ENCODE data around the gene DIPK1B.

Gene DIPK1B

DNA sequence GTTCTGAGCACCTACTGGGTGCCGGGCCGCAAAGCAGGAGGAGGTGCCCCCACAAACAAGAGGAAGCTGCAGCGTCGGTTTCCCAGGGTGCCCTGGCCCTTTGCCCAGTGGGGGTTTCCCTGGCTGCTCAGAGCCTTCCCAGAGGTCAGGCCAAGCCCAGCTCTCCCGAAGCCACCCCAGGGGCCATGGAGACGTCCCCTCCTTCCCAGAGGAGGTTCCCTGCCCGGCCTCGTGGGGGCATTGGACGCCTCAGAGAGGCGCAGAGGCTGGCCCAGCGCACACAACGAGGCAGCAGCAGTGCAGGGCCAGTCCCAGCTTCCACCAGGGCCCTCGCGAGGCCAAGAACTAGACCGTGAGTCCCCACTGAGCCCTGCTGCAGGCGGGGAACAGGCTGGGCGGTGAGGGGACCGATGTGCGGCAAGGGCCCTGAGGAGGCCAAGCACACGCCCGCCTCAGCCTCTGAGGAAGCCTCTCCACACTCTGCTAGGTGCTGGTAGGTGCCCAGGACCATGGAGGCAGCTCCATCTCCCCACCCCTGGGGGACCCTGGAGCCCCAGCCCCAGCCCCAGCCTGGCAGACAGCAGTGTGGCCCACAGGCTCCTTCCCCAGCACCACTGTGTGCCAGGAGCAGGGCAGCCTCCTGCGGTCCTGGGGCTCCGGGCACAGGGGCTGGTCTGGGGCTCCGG, 7.0 kb downstream of the DIPK1B start:
- TF ChIP-seq CTCF (conservative IDR thresholded peaks at IDR 0.05; ENCODE audit: low read depth, low read length): no peak
- H3K4me3 ChIP-seq (ENCODE audit: low read length): no peak overlapping the region
- no peak for DNase-seq (ENCODE audit: low read depth)

DNA sequence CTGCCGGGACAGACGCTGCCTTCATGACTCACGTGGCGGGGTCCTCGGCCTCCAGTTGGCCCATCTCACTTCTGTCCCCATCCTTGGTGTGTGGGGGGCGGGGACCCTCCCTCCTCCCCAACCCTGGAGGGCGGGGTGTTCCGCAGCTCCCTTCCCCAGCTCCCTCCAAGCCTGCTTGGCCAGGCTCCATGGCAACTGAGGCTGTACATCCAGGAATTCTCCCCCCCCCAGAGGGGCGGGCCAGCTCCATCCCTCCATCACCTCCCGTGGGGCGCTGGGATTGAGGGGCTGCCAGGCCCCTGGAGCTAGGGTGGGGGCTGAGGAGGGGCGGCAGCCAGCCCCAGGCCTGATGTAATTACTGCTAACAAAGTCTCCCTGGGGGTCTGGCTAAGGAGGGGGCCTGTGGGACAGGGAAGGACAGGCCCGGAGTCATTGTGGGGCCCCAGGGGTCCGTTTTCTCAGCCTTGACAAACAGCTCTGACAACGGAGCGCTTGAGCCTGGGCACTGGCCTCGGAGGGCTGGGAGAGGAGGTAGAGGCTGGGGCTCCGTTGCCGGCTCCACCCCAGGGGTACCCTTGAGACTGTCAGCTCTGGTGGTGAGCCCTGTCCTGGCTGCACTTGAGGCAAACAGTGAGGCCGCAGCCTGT, 8.0 kb downstream of the DIPK1B start:
- TF ChIP-seq CTCF (conservative IDR thresholded peaks at IDR 0.05; ENCODE audit: low read depth, low read length): no peak
- no peak for DNase-seq (ENCODE audit: low read depth)
- H3K4me3 ChIP-seq (ENCODE audit: low read length): no peak overlapping the region

GRCh38 chr9:136720898-136721338, 8.5 kb downstream of the DIPK1B start:
- DNase-seq (ENCODE audit: low read depth): no peak
- TF ChIP-seq CTCF (conservative IDR thresholded peaks at IDR 0.05; ENCODE audit: low read depth, low read length): no peak
- H3K4me3 ChIP-seq (ENCODE audit: low read length): no peak overlapping the region

DNA sequence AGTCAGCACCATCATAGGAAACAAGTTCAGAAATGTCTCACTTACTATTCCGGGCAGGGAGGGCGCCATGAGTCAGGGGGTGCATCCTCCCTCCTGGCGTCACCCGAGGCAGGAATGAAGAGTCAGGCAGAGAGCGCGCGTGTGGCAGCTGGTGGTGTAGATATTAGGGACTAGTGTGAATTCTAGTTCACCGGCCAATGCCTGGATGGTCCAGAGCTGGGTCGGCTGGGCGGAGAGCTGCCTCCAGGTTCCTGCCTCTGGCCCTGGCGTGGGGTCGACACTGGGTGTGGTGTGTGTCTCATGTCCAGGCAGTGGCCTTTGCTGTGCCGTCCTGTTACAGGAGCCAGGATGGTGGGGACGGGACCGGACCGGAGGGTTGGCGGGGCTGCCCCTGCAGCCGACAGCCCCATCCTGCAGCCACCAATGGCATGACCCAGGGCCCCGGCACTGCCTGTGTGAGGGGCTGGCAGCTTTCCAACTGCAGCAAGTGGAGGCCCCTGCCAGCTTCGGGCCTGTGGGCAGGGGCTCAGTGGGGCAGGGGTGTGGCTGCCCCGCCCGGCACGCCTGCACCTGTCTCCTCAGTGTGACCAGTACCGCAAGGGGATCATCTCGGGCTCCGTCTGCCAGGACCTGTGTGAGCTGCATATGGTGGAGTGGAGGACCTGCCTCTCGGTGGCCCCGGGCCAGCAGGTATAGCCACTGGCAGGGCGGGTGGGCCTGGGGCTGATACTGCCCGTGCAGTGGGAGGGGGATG, 9.1 kb downstream of the DIPK1B start:
- no peak for TF ChIP-seq CTCF (conservative IDR thresholded peaks at IDR 0.05; ENCODE audit: low read depth, low read length)
- no peak for DNase-seq (ENCODE audit: low read depth)

GRCh38 chr9:136722093-136722968, 10.0 kb downstream of the DIPK1B start:
- no peak for TF ChIP-seq CTCF (conservative IDR thresholded peaks at IDR 0.05; ENCODE audit: low read depth, low read length)
- no peak for DNase-seq (ENCODE audit: low read depth)
- no peak overlapping the region for H3K4me3 ChIP-seq (ENCODE audit: low read length)

More for the DNA sequence above, 9.1 kb downstream of the DIPK1B start:
- H3K4me3 ChIP-seq (ENCODE audit: low read length): no peak overlapping the region

DNA sequence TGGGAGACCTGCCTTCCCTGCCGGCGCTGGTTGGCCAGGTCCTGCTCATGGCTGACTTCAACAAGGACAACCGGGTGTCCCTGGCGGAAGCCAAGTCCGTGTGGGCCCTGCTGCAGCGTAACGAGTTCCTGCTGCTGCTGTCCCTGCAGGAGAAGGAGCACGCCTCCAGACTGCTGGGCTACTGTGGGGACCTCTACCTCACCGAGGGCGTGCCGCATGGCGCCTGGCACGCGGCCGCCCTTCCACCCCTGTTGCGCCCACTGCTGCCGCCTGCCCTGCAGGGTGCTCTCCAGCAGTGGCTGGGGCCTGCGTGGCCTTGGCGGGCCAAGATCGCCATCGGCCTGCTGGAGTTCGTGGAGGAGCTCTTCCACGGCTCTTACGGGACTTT, 10.6 kb downstream of the DIPK1B start:
- no peak overlapping the region for H3K4me3 ChIP-seq (ENCODE audit: low read length)
- no peak for TF ChIP-seq CTCF (conservative IDR thresholded peaks at IDR 0.05; ENCODE audit: low read depth, low read length)
- DNase-seq (ENCODE audit: low read depth): no peak
